Activated naive CD4-positive, alpha-beta T cell treated with anti-CD3 and anti-CD28 coated beads for 36 hours (primary cell): ENCODE results near the gene USH1C. TPM values are rescaled to one million over a fixed set of nuclear protein-coding genes. Genes with fewer than 3 reads are reported as not detected.

ENCODE experiments used
- CTCF ChIA-PET: fragments of 350-600 bp; sonication (Branson Sonifier 250); formaldehyde crosslinking; loops from one replicate; lab custom pipeline; 2021; ENCODE audit warnings: antibody characterized with exemption; lab: Charles Lee
- DNase-seq: peaks from one replicate; pipeline ENCODE4 v3.0.0-alpha.2; 2020
- H3K27ac Mint-ChIP-seq: one replicate; pipeline ENCODE4 v1.8.0; 2021; ENCODE audit warnings: mild to moderate bottlenecking, mixed read lengths
- H3K27me3 Mint-ChIP-seq: one replicate; pipeline ENCODE4 v1.8.0; 2021; ENCODE audit warnings: low read depth, mixed read lengths
- H3K36me3 Mint-ChIP-seq: one replicate; pipeline ENCODE4 v1.8.0; 2021; ENCODE audit warnings: low read depth, mixed read lengths
- H3K4me1 Mint-ChIP-seq: one replicate; pipeline ENCODE4 v1.8.0; 2021; ENCODE audit warnings: low read depth, mixed read lengths
- H3K4me3 Mint-ChIP-seq: one replicate; pipeline ENCODE4 v1.8.0; 2021; ENCODE audit warnings: mild to moderate bottlenecking, moderate library complexity, mixed read lengths
- H3K9me3 Mint-ChIP-seq: one replicate; pipeline ENCODE4 v1.8.0; 2021; ENCODE audit warnings: mixed read lengths
- intact Hi-C: fragments of 100-400 bp; cut with micrococcal nuclease; formaldehyde crosslinking; loops from one replicate; pipeline ENCODE4 v1.15.1; 2023
- total RNA-seq, 2 experiments: library from RNA; stranded (reverse); gene quantifications; one replicate each; pipeline ENCODE4 v1.2.3, GENCODE V29; 2021

USH1C gene
- total RNA-seq, 2 experiments from 2014 or later, result not detected

DNA sequence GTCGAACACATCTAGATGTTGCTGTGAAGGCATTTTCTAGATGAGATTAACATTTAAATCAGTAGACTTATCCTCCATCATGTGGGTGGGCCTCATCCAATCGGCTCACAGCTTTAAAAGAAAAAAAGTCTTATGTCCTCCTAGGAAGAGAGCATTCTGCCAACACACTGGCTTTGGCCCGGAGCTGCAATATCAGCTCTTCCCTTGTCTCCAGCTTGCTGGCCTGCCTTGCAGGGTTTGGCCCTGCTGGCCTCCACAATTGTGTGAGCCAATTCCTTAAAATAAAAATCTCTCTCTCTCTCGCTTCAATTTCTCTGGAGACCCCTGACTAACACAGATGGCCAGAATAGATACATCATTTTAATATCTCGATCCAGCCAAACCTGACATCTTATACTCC, 54.5 kb downstream of the USH1C start:
- no peak for DNase-seq
- CTCF ChIA-PET, result interaction anchor here (0.6 to 1.2 kb wide), 2 partner anchors 38 to 288 kb away, joined by 3 to 5 read pairs; no protein-coding TSS in a partner anchor
- no peaks in the 10 kb centered on the region for H3K4me1 Mint-ChIP-seq
- no peaks in the 10 kb centered on the region for H3K27me3 Mint-ChIP-seq
- H3K36me3 Mint-ChIP-seq, result no peaks in the 10 kb centered on the region
- H3K9me3 Mint-ChIP-seq, result no peaks in the 10 kb centered on the region
- H3K27ac Mint-ChIP-seq, result no peak overlapping the region
- intact Hi-C loops, result no loop called here
- no peak overlapping the region for H3K4me3 Mint-ChIP-seq

DNA sequence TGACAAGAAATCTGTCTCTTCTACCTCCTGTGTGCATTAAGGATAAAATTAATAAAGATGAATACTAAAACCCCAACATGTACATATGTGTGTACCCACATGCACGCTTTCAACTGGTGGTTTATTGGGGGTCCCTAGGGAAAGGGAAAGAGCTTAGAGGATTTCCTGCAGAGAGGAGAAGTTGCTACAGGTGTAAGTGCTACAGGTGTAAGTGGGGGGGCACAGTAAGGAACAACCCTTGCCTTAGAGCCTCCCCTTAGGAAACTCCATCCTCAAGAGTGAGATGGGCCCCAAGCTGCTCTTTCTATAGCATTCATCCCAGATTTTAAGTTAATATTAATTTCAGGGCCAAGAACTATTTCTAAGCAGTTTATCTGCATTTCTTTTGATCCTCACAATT, 55.7 kb downstream of the USH1C start:
- H3K4me3 Mint-ChIP-seq, result no peak overlapping the region
- no peaks in the 10 kb centered on the region for H3K4me1 Mint-ChIP-seq
- peaks cover 2% of the 10 kb centered on the region for H3K9me3 Mint-ChIP-seq
- no peaks in the 10 kb centered on the region for H3K36me3 Mint-ChIP-seq
- DNase-seq, result no peak
- intact Hi-C loops, result no loop called here
- H3K27ac Mint-ChIP-seq, result no peak overlapping the region
- no peaks in the 10 kb centered on the region for H3K27me3 Mint-ChIP-seq
- CTCF ChIA-PET, result interaction anchor here (0.6 to 1.2 kb wide), 2 partner anchors 39 to 173 kb away, joined by 3 read pairs; no protein-coding TSS in a partner anchor

- intact Hi-C loops, result no loop called here
- Mint-ChIP-seq H3K27me3 (no peaks in the 10 kb centered on the region), H3K27ac (no peak overlapping the region), H3K4me3 (no peak overlapping the region), H3K36me3 (no peaks in the 10 kb centered on the region), H3K4me1 (no peaks in the 10 kb centered on the region), H3K9me3 (peaks cover 2% of the 10 kb centered on the region)
- DNase-seq, result no peak
- CTCF ChIA-PET, result interaction anchor here (1.1 kb wide), 1 partner anchor 103 kb away, joined by 3 read pairs; no protein-coding TSS in a partner anchor
These were observed 57.6 kb downstream of the USH1C start for GRCh38 chr11:17486646-17487045.

DNA sequence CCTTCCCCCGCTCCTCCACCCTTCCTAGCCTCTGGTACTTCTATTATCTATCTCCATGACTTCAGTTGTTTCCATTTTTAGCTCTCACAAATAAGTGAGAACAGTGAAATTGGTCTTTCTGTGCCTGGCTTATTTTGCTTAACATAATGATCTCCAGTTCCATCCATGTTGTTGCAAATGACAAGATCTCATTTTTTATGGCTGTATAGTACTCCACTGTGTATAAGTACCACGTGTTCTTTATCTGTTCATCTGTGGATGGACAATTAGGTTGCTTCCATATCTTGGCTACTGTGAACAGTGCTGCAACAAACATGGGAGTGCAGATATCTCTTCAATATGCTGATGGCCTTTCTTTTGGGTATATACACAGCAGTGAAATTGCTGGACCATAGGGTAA, 60.7 kb downstream of the USH1C start:
- CTCF ChIA-PET, result no interaction called here
- H3K4me1 Mint-ChIP-seq, result no peaks in the 10 kb centered on the region
- no peaks in the 10 kb centered on the region for H3K36me3 Mint-ChIP-seq
- H3K9me3 Mint-ChIP-seq, result peaks cover 2% of the 10 kb centered on the region
- H3K27me3 Mint-ChIP-seq, result peaks cover 10% of the 10 kb centered on the region
- no peak for DNase-seq
- no peak overlapping the region for H3K4me3 Mint-ChIP-seq
- no peak overlapping the region for H3K27ac Mint-ChIP-seq
- intact Hi-C loops, result no loop called here

DNA sequence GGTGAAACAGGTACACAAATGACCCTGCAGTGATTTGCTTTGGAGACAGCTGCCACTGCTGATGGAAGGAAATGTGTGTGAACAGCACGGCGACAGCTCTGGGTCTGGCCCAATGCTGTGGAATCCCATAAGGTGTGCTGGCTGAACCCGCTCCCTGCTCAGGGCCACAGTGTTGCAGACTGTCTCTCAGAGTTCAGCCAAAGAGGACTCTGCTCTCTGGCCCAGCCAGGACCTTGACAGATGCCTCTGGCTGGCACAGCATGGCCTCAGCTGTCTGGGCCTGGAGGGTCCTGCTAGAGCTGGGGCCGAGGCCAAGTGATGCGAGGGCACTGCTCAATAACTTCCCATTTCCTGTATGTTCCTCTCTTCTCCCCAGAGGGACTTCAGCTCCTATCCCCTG, 62.3 kb downstream of the USH1C start:
- CTCF ChIA-PET, result interaction anchor here (1.3 to 1.6 kb wide), 2 partner anchors 93 to 98 kb away, joined by 5 read pairs; partner anchors contain the start of gene KCNJ11
- no peaks in the 10 kb centered on the region for H3K4me1 Mint-ChIP-seq
- H3K4me3 Mint-ChIP-seq, result no peak overlapping the region
- H3K36me3 Mint-ChIP-seq, result no peaks in the 10 kb centered on the region
- no peak overlapping the region for H3K27ac Mint-ChIP-seq
- intact Hi-C loops, result no loop called here
- H3K27me3 Mint-ChIP-seq, result peaks cover 22% of the 10 kb centered on the region
- peaks cover 2% of the 10 kb centered on the region for H3K9me3 Mint-ChIP-seq
- no peak for DNase-seq

DNA sequence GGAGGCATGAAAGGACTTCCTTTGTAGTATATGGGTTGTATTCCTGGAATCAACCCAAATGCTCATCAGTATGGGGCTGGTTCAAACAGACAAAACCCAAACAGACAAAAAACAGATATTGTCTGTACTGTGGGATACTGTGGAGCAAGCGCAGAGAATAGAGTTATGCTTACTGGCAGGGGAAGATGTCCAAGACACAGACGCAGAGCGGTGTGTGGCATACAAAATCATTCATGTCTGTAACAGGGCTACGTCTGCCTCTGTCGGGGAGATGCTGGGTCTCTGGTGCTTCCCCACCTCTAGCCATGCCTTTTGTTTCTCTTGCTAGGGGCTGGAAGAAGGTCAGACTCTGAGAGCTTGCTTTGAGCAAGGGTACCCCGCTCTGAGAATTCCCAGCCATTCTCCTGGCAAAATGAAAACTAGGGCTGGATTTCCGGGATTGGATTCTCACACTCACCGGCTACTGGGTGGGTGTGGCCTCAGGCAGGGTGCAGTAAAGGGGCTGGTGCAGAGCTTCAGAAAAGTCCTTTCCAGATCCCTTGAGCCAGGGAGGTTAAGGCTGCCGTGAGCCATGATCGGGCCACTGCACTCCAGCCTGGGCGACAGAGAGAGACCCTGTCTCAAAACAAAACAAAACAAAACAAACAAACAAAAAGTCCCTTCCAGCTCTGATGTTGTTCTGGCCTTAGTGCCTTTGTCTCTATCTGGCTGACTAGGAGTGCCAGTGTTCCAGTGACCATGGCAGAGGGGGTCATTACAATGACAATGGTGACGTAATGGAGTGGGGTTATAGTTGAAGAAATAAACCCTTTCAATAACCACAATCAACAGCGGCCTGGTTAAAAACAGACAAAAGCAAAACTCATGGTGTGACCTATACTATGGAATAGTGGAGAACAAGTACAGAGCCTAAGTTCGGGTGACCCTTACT, 64.7 kb downstream of the USH1C start:
- H3K4me1 Mint-ChIP-seq, result peaks cover 7% of the 10 kb centered on the region
- CTCF ChIA-PET, result no interaction called here

DNA sequence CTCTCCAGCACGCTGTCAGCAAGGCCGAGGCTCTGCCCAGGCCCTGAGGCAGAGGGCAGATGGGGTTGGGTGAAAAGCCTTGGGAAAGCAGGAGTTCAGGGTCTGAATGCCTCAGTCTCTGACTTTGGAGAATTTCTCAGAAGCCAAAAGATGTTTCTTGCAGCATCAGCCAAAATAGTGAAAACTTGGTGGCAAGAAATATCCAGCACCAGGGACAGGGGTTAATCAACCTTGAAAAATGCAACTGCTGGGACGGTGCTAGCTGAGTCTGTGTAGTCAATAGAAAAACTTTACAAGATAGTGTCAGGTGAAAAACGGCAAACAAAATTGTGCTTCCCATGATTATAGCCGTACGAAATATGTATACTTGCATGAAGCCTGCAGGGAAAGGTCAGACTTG, 66.1 kb downstream of the USH1C start:
- CTCF ChIA-PET, result no interaction called here
- Mint-ChIP-seq H3K27me3 (peaks cover 53% of the 10 kb centered on the region), H3K27ac (no peak overlapping the region), H3K36me3 (no peaks in the 10 kb centered on the region), H3K4me3 (no peak overlapping the region), H3K9me3 (no peaks in the 10 kb centered on the region), H3K4me1 (peaks cover 7% of the 10 kb centered on the region)
- intact Hi-C loops, result no loop called here
- no peak for DNase-seq

More for the DNA sequence above, 64.7 kb downstream of the USH1C start:
- Mint-ChIP-seq H3K9me3 (peaks cover 2% of the 10 kb centered on the region), H3K4me3 (no peak overlapping the region), H3K27me3 (peaks cover 41% of the 10 kb centered on the region), H3K27ac (no peak overlapping the region), H3K36me3 (no peaks in the 10 kb centered on the region)
- no peak for DNase-seq
- intact Hi-C loops, result no loop called here

DNA sequence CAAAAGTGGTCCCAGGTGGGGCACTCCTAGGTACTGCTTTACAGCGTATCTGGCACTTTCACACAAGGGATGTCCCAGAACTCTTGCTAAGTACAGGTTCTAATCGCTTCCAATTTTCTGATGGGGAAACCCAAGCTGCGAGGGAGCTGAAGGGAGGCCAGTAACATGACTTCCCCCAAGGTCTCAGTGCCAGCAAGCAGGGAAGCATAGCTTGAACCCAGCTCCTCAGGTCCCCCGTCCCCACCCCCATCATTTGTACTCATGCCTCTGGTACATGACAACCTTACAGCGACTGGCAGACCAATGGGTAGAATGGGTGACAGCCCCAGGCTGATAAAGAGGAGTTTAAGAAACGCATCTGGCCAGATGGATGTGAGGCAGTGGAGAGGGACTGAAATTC, 66.9 kb downstream of the USH1C start:
- H3K4me1 Mint-ChIP-seq, result peaks cover 7% of the 10 kb centered on the region
- CTCF ChIA-PET, result interaction anchor here (0.6 kb wide), 1 partner anchor 124 kb away, joined by 3 read pairs; no protein-coding TSS in a partner anchor
- H3K27me3 Mint-ChIP-seq, result peaks cover 56% of the 10 kb centered on the region
- intact Hi-C loops, result no loop called here
- H3K9me3 Mint-ChIP-seq, result no peaks in the 10 kb centered on the region
- no peak overlapping the region for H3K27ac Mint-ChIP-seq
- H3K4me3 Mint-ChIP-seq, result no peak overlapping the region
- H3K36me3 Mint-ChIP-seq, result no peaks in the 10 kb centered on the region
- no peak for DNase-seq

DNA sequence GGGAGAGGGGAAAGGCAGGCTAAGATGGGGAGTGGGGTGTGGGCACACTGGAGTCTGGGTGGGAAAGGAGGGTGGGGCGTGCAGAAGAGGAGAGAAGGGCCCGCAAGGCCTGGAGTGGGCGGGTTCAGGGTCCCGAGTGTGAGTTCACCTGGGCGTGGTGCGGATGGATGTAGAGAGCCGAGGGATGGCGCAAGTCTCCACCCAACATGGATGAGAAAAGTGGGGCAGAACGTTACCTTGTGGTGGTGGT, 67.2 kb downstream of the USH1C start:
- CTCF ChIA-PET, result no interaction called here
- no peak overlapping the region for H3K4me3 Mint-ChIP-seq
- DNase-seq, result no peak
- H3K27me3 Mint-ChIP-seq, result peaks cover 56% of the 10 kb centered on the region
- no peaks in the 10 kb centered on the region for H3K36me3 Mint-ChIP-seq
- H3K27ac Mint-ChIP-seq, result no peak overlapping the region
- intact Hi-C loops, result no loop called here
- peaks cover 7% of the 10 kb centered on the region for H3K4me1 Mint-ChIP-seq
- no peaks in the 10 kb centered on the region for H3K9me3 Mint-ChIP-seq

GRCh38 chr11:17476317-17477083, 67.7 kb downstream of the USH1C start, which contains the start of gene ABCC8:
ABCC8 (minus strand) TSS chr11:17476845; CDS start chr11:17476776, 69 bp downstream.
- H3K27ac Mint-ChIP-seq, result no peak within 1 kb of the TSS
- intact Hi-C loops, result no loop called here
- peaks cover 56% of the 10 kb centered on the region for H3K27me3 Mint-ChIP-seq
- no peaks in the 10 kb centered on the region for H3K9me3 Mint-ChIP-seq
- peaks cover 7% of the 10 kb centered on the region for H3K4me1 Mint-ChIP-seq
- H3K36me3 Mint-ChIP-seq, result no peaks in the 10 kb centered on the region
- DNase-seq, result no peak
- peak within 1 kb of the TSS; percentile 13 for H3K4me3 Mint-ChIP-seq
- CTCF ChIA-PET, result no interaction called here

DNA sequence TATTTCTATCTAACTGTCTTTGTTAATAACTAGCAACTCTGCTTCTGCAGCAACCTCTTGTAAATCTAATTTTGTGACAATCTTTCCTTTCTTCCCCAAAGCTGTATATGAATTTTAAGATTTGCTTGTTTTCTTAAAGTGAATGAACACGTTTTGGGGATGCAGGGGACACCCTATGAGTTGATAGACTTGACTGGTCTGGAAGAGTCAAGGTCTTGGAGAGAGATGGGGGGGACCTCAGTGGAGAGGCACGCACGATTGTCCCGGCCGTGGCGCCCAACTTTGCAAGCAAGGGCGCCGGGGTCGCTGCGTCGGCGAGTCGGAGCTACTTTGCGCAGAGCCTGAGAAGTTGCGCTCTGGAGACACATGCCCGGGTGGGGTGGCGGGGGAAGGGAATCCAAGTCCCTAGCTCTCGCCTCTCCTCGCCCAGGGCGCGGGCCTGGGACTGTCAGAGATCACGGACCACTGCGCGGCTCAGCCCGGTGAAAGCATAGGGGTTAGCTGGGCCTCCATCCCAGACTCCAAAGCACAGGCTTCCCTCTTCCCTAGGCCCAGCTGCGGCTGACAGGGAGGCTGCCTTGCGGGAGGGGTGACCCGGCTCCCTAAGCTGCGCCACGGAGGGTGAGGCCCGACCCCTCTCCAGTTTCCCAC, 68.4 kb downstream of the USH1C start:
- intact Hi-C loops, result no loop called here
- Mint-ChIP-seq H3K27ac (no peak overlapping the region), H3K27me3 (peaks cover 56% of the 10 kb centered on the region), H3K4me3 (no peak overlapping the region), H3K36me3 (no peaks in the 10 kb centered on the region), H3K4me1 (peaks cover 7% of the 10 kb centered on the region), H3K9me3 (no peaks in the 10 kb centered on the region)
- CTCF ChIA-PET, result no interaction called here
- no peak for DNase-seq
